Erythroblast (primary cell): ENCODE results near the gene TMEM131L.

Source experiments
- GATA1 ChIP-seq: IDR thresholded peaks from 2 replicates; pipeline ENCODE4 v1.6.1; 2011; ENCODE audit warnings: low read depth, mild to moderate bottlenecking, control low read depth, low read length, moderate library complexity
- POLR2A ChIP-seq: IDR thresholded peaks from 2 replicates; pipeline ENCODE4 v1.6.1; 2011; ENCODE audit warnings: mild to moderate bottlenecking, low read length

DNA sequence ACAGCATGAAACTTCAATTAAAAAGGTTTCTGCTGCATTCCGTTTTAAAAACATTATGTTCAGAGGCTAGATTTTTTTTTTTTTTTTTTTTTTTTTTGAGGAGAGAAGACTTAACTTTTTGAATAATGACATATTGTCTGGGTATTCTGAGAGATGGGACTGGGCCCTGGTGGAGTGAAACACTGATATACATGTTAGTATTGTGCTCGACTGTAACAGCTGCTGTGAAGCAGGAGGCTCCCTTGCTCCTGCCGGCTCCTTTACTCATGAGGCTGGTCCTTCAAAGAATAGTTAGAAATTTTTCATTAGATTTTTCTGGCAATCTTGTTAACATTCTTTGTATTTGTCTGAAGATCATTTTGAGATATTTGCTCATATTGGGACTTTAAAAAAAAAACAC is 73.3 kb downstream of the TMEM131L start:
- TF ChIP-seq POLR2A = no peak
- no peak for TF ChIP-seq GATA1
